Lower leg skin (tissue), 3 donors: ENCODE data around the gene MTRF1.

ENCODE experiments used
- CTCF ChIP-seq, 3 donors: fragments of 450-650 bp; IDR thresholded peaks; one replicate each; pipeline ENCODE4 v1.5.1; 2016; ENCODE audit warnings: antibody characterized with exemption in 3 of 3, mild to moderate bottlenecking in 3 of 3, moderate library complexity in 2 of 3
- POLR2A ChIP-seq, 2 donors: fragments of 450-650 bp; IDR thresholded peaks; one replicate each; pipeline ENCODE4 v1.6.1; 2016 to 2017; ENCODE audit warnings: antibody characterized with exemption in 2 of 2, mild to moderate bottlenecking in 1 of 2, moderate library complexity in 1 of 2

- TF ChIP-seq CTCF (IDR thresholded peaks at IDR 0.05): no peak
- no peak for TF ChIP-seq POLR2A (IDR thresholded peaks at IDR 0.05)
Observed at GRCh38 chr13:41304551-41304950, 41.2 kb upstream of the MTRF1 start.
